CD4-positive, alpha-beta T cell treated with Interleukin-4 for 4 hours (primary cell): Measurements from ENCODE around the gene MTHFSD.
A peak's percentile ranks its signal among the peaks of the same experiment; 100 is the strongest.
"Not testable (repeated sequence)": the region's sequence is repeated elsewhere in the genome, so short reads cannot be mapped to it uniquely, and the experiment has no call there.

Experiments used
- DNase-seq: peaks from one replicate; pipeline ENCODE4 v3.0.0-alpha.2; 2020

Gene MTHFSD, protein sequence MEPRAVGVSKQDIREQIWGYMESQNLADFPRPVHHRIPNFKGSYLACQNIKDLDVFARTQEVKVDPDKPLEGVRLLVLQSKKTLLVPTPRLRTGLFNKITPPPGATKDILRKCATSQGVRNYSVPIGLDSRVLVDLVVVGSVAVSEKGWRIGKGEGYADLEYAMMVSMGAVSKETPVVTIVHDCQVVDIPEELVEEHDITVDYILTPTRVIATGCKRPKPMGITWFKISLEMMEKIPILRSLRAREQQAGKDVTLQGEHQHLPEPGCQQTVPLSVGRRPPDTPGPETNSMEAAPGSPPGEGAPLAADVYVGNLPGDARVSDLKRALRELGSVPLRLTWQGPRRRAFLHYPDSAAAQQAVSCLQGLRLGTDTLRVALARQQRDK

DNA sequence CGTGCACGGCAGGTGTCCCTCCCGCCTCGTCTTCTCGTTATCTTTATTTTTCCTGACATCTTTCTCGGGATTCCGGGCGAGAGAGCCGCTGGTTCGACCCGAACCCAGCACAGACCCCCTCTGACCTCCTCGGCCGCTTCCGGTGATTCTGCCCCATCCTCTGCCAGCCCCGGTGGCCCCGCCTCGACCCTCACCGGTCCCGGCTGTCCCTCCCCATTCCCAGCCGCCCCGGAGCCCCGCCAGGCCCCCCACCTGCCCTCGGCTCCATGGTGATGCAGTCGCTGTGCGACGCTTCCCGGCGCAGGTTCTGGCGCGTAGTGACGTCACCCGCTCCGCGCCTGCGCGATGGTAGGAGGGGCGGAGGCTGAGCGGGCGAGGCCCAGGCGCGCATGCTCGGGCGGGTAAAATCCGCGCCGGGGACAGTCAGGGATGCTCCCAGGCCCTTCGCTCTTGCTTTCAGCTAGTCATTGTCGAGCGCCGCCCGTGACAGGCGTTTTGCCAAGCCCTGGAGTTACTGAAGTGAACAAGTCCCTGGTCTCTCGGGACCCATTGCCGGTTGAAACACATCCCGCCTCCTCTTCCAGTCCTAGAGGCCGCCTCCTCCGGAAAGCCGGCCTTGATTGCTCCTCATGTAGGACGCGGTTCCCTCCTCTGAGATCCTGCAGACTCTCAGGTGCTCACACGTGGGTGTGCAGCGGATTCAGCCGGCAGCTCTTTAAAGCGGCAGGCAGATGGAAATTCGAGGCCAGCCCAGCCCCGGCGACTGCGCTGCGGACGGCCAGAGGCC lies at the start of gene MTHFSD:
Gene MTHFSD, minus strand, starts transcription at position 319 of the 787 bp plus-strand sequence. Its CDS starts 51 bp downstream, at position 268.
- DNase-seq = peak; percentile 92

GRCh38 chr16:86604436-86605193 lies 49.6 kb upstream of the MTHFSD start:
- peak; percentile 32 for DNase-seq

- no peak for DNase-seq
Observed at GRCh38 chr16:86602521-86602920, 47.5 kb upstream of the MTHFSD start.

- DNase-seq = no peak
Observed at GRCh38 chr16:86601356-86601755, 46.3 kb upstream of the MTHFSD start.

GRCh38 chr16:86598607-86599565 lies 43.9 kb upstream of the MTHFSD start:
- no peak for DNase-seq

DNA sequence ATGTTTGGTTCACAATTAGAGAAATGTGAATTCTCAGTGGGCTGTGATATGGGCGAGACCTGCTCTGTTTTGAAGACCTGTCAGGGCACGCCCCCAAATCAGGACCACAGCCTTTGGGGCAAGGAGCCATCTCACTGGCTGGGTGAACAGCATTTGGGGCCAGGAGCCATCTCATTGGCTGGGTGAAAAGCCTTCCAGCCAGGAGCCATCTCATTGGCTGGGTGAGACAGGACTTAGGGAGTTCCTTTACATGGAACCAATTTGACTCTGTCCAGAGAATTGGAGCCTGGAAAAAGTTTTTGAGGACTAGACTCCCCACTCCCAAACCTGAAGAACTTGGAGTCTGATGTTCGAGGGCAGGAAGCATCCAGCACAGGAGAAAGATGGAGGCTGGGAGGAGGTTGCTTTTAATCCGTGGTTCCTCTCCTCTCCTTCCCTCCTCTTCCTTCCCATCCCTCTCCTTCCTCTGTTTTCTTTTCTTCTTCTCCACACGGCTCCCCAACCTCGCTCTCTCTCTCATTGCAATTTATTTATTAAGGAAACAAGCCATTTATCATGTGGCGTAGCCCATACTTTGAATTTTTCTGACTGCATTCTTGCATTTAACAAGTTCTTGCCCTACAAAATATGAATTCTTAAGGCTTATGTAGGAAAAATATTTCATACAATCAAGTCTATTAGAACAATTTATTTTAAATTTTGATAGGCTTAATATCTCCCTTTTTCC lies 43.0 kb upstream of the MTHFSD start:
- DNase-seq = no peak

GRCh38 chr16:86597126-86597879 lies 42.3 kb upstream of the MTHFSD start:
- DNase-seq = no peak

DNA sequence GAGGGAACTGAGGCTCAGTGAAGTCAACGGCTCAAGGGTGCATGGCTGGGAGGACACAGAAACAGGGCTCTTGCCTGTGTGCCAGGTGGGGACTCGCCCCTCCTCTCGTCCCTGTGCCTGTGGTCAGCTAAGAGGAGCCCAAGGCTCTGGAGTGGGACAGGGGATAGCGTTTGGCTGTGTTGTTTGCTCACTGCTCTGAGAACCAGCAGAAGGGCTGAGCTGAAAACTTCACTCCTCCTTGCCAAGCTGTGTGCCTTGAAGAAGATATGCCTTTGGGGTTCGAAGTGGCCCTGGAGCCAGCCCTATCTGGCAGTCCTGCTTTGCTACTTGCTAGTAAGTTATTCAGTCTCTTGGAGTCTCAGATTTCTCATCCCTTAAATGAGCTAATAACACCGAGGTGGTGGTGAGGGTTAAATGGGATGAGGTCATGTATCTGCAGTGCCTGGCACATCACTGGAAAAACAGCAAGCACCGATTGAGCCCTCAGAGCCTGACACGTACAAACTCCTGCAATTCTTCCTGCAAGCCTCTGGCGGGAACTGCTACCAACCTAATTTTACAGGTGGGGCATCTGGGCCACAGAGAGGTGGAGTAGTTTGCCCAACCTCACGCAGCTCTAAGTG lies 41.1 kb upstream of the MTHFSD start:
- DNase-seq = no peak

DNA sequence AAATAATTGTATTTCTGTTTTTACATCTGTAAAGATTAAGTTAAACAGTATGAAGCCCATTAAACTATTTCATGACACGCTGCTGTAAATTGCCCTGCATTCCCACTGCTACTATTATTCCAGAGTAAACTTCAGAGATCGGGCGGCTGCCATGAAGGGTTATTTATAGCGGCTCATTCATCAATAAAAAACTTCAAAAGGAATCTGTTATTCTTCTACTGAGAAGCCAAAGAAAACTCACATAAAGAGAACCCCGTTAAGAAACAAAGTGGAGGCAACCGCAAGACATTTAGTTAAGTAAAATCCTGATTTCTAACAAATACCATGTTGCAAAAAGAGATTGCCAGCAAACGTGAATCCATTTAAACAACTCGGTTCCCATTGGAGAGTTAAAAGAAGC lies 39.7 kb upstream of the MTHFSD start:
- no peak for DNase-seq

DNA sequence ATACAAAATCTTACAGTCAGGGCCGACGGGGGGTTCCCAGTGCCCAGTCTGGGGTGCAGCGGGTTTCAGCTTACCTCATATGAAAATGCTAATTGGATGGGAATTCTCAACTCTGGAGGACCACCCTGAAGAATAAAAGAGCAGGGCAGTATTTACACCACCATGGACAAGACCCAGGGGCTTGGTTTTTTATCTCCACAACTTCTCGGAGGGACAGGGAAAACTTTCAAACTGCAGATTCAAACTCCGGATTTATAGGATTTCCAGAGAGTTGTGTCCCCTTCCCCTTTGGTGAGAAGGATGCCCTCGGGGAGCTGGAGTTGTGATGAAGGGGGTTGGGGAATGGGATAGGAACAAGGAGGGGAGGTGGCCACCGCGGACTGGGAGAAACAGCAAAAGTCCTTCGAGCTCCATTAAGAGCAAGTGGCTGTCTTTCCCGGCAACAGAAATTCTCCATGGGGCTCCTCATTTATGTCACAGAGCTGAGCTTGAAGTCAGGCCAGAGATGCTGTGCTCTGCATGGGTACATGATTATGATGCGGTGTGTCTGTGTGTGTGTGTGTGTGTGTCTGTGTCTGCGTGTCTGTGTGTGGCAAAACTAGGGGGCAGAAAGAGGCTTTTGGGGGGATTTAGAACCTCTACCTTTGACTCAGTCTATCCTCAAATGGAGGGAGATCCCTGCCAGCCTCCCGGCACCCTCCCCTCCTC lies 39.0 kb upstream of the MTHFSD start:
- no peak for DNase-seq

DNA sequence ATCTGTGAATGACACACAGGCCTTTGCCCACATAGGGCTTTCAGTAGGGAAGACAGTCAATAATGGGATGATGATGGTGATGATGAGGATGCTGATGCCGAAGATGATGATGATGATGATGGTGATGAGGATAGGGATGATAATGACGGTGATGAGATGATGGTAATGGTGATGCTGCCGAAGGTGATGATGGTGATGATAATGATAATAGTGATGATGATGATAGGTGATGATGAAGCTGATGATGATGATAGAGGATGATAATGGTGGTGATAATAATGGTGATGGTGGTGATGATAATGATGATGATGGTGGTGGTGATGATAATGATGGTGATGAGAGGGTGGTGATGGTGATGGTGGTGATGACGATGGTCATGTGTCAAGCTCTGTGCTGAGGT lies 36.2 kb upstream of the MTHFSD start:
- DNase-seq = no peak

GRCh38 chr16:86590501-86591144 lies 35.6 kb upstream of the MTHFSD start:
- DNase-seq = no peak

GRCh38 chr16:86587955-86588354 lies 32.9 kb upstream of the MTHFSD start:
- DNase-seq = not testable (repeated sequence)

GRCh38 chr16:86587487-86587886 lies 32.5 kb upstream of the MTHFSD start:
- DNase-seq = no peak

GRCh38 chr16:86585821-86586611 lies 31.0 kb upstream of the MTHFSD start:
- DNase-seq = no peak

GRCh38 chr16:86584726-86585721 lies 30.0 kb upstream of the MTHFSD start:
- no peak for DNase-seq
